ENCODE data around the gene NAP1L1.

The NAP1L1 gene

GRCh38 chr12:76101739-76102385, 17.4 kb upstream of the NAP1L1 start:
- TF ChIP-seq SNAI2 (CRISPR knock-in tag; IDR thresholded peaks at IDR 0.05) (no peak), GLIS3 (CRISPR knock-in tag; IDR thresholded peaks at IDR 0.05) (no peak), POU6F1 (CRISPR knock-in tag; IDR thresholded peaks at IDR 0.05; ENCODE audit: borderline replicate concordance, low read depth) (no peak), ZC3H10 (CRISPR knock-in tag; IDR thresholded peaks at IDR 0.05) (no peak), PATZ1 (CRISPR knock-in tag; IDR thresholded peaks at IDR 0.05; ENCODE audit: borderline replicate concordance) (no peak), TSHZ2 (CRISPR knock-in tag; IDR thresholded peaks at IDR 0.05) (no peak), ZNF8 (CRISPR knock-in tag; IDR thresholded peaks at IDR 0.05) (no peak), ZNF565 (CRISPR knock-in tag; conservative IDR thresholded peaks at IDR 0.05; ENCODE audit: low read depth) (no peak), RARB (CRISPR knock-in tag; IDR thresholded peaks at IDR 0.05) (no peak)
- no peak for ATAC-seq

GRCh38 chr12:76096079-76096646, 11.7 kb upstream of the NAP1L1 start:
- TF ChIP-seq PATZ1 (CRISPR knock-in tag; IDR thresholded peaks at IDR 0.05; ENCODE audit: borderline replicate concordance) = no peak
- no peak for TF ChIP-seq OSR1 (CRISPR knock-in tag; IDR thresholded peaks at IDR 0.05)
- TF ChIP-seq ZFP3 (CRISPR knock-in tag; IDR thresholded peaks at IDR 0.05) = no peak
- no peak for TF ChIP-seq POU6F1 (CRISPR knock-in tag; IDR thresholded peaks at IDR 0.05; ENCODE audit: borderline replicate concordance, low read depth)
- TF ChIP-seq ZNF70 (CRISPR knock-in tag; IDR thresholded peaks at IDR 0.05) = no peak
- no peak for TF ChIP-seq BACH2 (CRISPR knock-in tag; IDR thresholded peaks at IDR 0.05; ENCODE audit: borderline replicate concordance)
- no peak for TF ChIP-seq GLIS3 (CRISPR knock-in tag; IDR thresholded peaks at IDR 0.05)
- no peak for TF ChIP-seq PPARA (CRISPR knock-in tag; IDR thresholded peaks at IDR 0.05; ENCODE audit: borderline replicate concordance)
- TF ChIP-seq ARNTL (CRISPR knock-in tag; IDR thresholded peaks at IDR 0.05; ENCODE audit: borderline replicate concordance, low read depth) = no peak
- TF ChIP-seq CSRNP3 (CRISPR knock-in tag; IDR thresholded peaks at IDR 0.05) = no peak
- TF ChIP-seq ZC3H10 (CRISPR knock-in tag; IDR thresholded peaks at IDR 0.05) = no peak
- no peak for TF ChIP-seq TCF4 (CRISPR knock-in tag; IDR thresholded peaks at IDR 0.05; ENCODE audit: borderline replicate concordance)
- TF ChIP-seq ISL1 (CRISPR knock-in tag; IDR thresholded peaks at IDR 0.05) = no peak
- no peak for TF ChIP-seq CREB5 (CRISPR knock-in tag; IDR thresholded peaks at IDR 0.05; ENCODE audit: low read depth)
- ATAC-seq = no peak

All from SK-N-SH treated with all-trans-retinoic acid at 6 μM for 48 hours (cell line).